Uterus (tissue), 4 donors: ENCODE measurements around the gene CAMTA1. TPM values are rescaled to one million over a fixed set of nuclear protein-coding genes. Genes with fewer than 3 reads are reported as not detected.

Experiments used
- DNase-seq, 2 donors: peaks; one replicate each; pipeline ENCODE4 v3.0.0-alpha.2; 2019 to 2020
- H3K27ac ChIP-seq, 2 donors: fragments of 200-600 bp; sonication (generic); 1 replicate in 1 of 2; 2 replicates in 1 of 2; pipeline ENCODE4 v1.5.1; 2016 to 2018
- H3K27me3 ChIP-seq, 2 donors: fragments of 200-600 bp; sonication (generic); one replicate each; pipeline ENCODE4 v1.5.1; 2018 to 2019; ENCODE audit warnings: control low read depth in 1 of 2
- H3K36me3 ChIP-seq, 2 donors: fragments of 200-600 bp; sonication (generic); one replicate each; pipeline ENCODE4 v1.5.1; 2019; ENCODE audit warnings: control low read depth in 1 of 2
- H3K4me1 ChIP-seq, 2 donors: fragments of 200-600 bp; sonication (generic); one replicate each; pipeline ENCODE4 v1.5.1; 2018 to 2019; ENCODE audit warnings: control low read depth in 1 of 2
- H3K4me3 ChIP-seq, 2 donors: fragments of 200-600 bp; sonication (generic); 1 replicate in 1 of 2; 2 replicates in 1 of 2; pipeline ENCODE4 v1.5.1; 2018 to 2019; ENCODE audit warnings: mild to moderate bottlenecking in 1 of 2
- H3K9me3 ChIP-seq, 2 donors: fragments of 200-600 bp; sonication (generic); one replicate each; pipeline ENCODE4 v1.5.1; 2019; ENCODE audit warnings: control low read depth in 1 of 2
- CTCF ChIP-seq, 4 experiments: fragments of 200-600 bp in 2 of 4; fragments of 450-650 bp in 2 of 4; sonication (generic) in 2 of 4; IDR thresholded peaks; one replicate each; pipeline ENCODE4 v1.5.1; 2016 to 2019; ENCODE audit warnings: antibody characterized with exemption in 4 of 4, mild to moderate bottlenecking in 2 of 4, moderate library complexity in 1 of 4
- POLR2A ChIP-seq, 2 donors: fragments of 450-650 bp; IDR thresholded peaks; one replicate each; pipeline ENCODE4 v1.6.1; 2016; ENCODE audit warnings: antibody characterized with exemption in 2 of 2, mild to moderate bottlenecking in 1 of 2, moderate library complexity in 1 of 2
- intact Hi-C: fragments of 100-400 bp; cut with DNase I; formaldehyde crosslinking; loops from one replicate; pipeline ENCODE4 v1.15.1; 2023; ENCODE audit warnings: low total_unique reads
- total RNA-seq, 4 donors: library from RNA; depleted of rRNA in 3 of 4; stranded (reverse); fragments of >200 nt in 3 of 4; gene quantifications; one replicate each; pipeline versions ENCODE4 v1.1.0 to v1.2.4, GENCODE V29; 2014 to 2023
- donor health status: DM: yes; HTN: yes; CAD: no.

CAMTA1 gene
- total RNA-seq, 4 donors from 2014 or later = 29.7 to 427 (median 64.8) TPM

- Histone ChIP-seq H3K36me3 (no peaks in the 10 kb centered on the region), H3K27ac (no peak overlapping the region), H3K4me3 (no peak overlapping the region), H3K4me1 (no peaks in the 10 kb centered on the region), H3K27me3 (no peaks in the 10 kb centered on the region), H3K9me3 (no peaks in the 10 kb centered on the region)
- no peak for TF ChIP-seq POLR2A (IDR thresholded peaks at IDR 0.05)
- no peak for TF ChIP-seq CTCF (IDR thresholded peaks at IDR 0.05)
- DNase-seq = no peak
- intact Hi-C loops = no loop called here
These were observed 512.9 kb downstream of the CAMTA1 start for GRCh38 chr1:7298145-7298544.

GRCh38 chr1:7298749-7299151 lies 513.5 kb downstream of the CAMTA1 start:
- TF ChIP-seq CTCF (IDR thresholded peaks at IDR 0.05) (no peak), POLR2A (IDR thresholded peaks at IDR 0.05) (no peak)
- no peak for DNase-seq
- Histone ChIP-seq H3K36me3 (no peaks in the 10 kb centered on the region), H3K4me3 (no peak overlapping the region), H3K9me3 (no peaks in the 10 kb centered on the region), H3K4me1 (no peaks in the 10 kb centered on the region), H3K27me3 (no peaks in the 10 kb centered on the region), H3K27ac (peak overlapping the region in 1 of 2 donors; percentile 41)
- intact Hi-C loops = no loop called here

GRCh38 chr1:7299329-7299799 lies 514.1 kb downstream of the CAMTA1 start:
- DNase-seq = peak; percentile 54 to 72
- no peaks in the 10 kb centered on the region for H3K9me3 ChIP-seq
- H3K4me3 ChIP-seq = no peak overlapping the region
- no peaks in the 10 kb centered on the region for H3K36me3 ChIP-seq
- intact Hi-C loops = no loop called here
- peak overlapping the region; percentile 41 to 52 for H3K27ac ChIP-seq
- TF ChIP-seq POLR2A (IDR thresholded peaks at IDR 0.05) = no peak
- TF ChIP-seq CTCF (IDR thresholded peaks at IDR 0.05) = no peak
- H3K27me3 ChIP-seq = no peaks in the 10 kb centered on the region
- H3K4me1 ChIP-seq = no peaks in the 10 kb centered on the region

GRCh38 chr1:7299994-7300393 lies 514.7 kb downstream of the CAMTA1 start:
- H3K27me3 ChIP-seq = no peaks in the 10 kb centered on the region
- intact Hi-C loops = no loop called here
- H3K4me3 ChIP-seq = no peak overlapping the region
- H3K27ac ChIP-seq = peak overlapping the region; percentile 41 to 52
- H3K9me3 ChIP-seq = no peaks in the 10 kb centered on the region
- no peak for DNase-seq
- H3K36me3 ChIP-seq = no peaks in the 10 kb centered on the region
- TF ChIP-seq CTCF (IDR thresholded peaks at IDR 0.05) (no peak), POLR2A (IDR thresholded peaks at IDR 0.05) (no peak)
- H3K4me1 ChIP-seq = no peaks in the 10 kb centered on the region

GRCh38 chr1:7300893-7301663 lies 515.8 kb downstream of the CAMTA1 start:
- Histone ChIP-seq H3K4me3 (no peak overlapping the region), H3K27me3 (no peaks in the 10 kb centered on the region), H3K27ac (no peak overlapping the region), H3K36me3 (no peaks in the 10 kb centered on the region), H3K4me1 (no peaks in the 10 kb centered on the region), H3K9me3 (no peaks in the 10 kb centered on the region)
- intact Hi-C loops = no loop called here
- TF ChIP-seq POLR2A (IDR thresholded peaks at IDR 0.05) (no peak), CTCF (IDR thresholded peaks at IDR 0.05) (no peak)
- no peak for DNase-seq
